HT1080 (cell line): ENCODE data around the gene ULK1. TPM values are rescaled to one million over a fixed set of nuclear protein-coding genes. Genes with fewer than 3 reads are reported as not detected.
A peak's percentile ranks its signal among the peaks of the same experiment; 100 is the strongest.

Experiments
- DNase-seq: peaks from one replicate; pipeline ENCODE4 v3.0.0-alpha.2; 2015; ENCODE audit warnings: low read depth
- polyA plus RNA-seq, 2 experiments: library from polyadenylated mRNA; depleted of rRNA; stranded (reverse); fragments of >200 nt; gene quantifications; 2 replicates each; pipeline ENCODE4 v1.2.3, GENCODE V29; 2015
- total RNA-seq: library from RNA; depleted of rRNA; stranded (reverse); fragments of >200 nt; shearing (Covaris generic); gene quantifications from 2 replicates; pipeline ENCODE4 v1.2.3, GENCODE V29; 2014; rRNA removed

Gene ULK1
- total RNA-seq, result 1.8 and 4.6 TPM in 2 replicates
- polyA plus RNA-seq (2015; cell fraction: cytosol; rRNA removed), result 14.6 and 15.4 TPM in 2 replicates
- polyA plus RNA-seq (2015; cell fraction: nucleus; rRNA removed), result 45.8 and 46.8 TPM in 2 replicates

- DNase-seq, result peak; percentile 72
These were observed at the start of gene ULK1 for GRCh38 chr12:131894313-131894860. TSS of gene ULK1 (plus strand) at chr12:131894622. CDS start at chr12:131895002, 380 bp downstream.

DNA sequence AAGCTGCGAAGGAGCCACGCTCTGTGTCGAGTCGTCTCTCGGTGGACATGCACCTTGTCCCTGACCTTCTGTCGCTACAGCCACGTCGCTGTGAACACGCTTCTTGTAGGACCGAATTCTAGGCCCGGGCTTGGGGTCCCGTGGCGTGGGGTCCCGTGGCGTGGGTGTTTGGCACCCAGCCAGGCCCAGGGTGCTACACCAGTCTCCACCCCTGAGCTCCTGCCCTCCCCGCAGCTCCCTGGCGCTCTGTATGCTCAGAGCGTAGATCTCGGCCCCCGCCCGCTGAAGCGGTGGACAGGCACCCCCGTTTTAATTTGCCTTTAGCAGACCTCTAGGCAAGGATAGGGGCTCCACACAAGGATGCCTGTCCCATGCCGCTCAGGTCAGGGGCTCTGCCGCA is 49.8 kb upstream of the ULK1 start:
- DNase-seq, result no peak

- no peak for DNase-seq
These were observed 49.3 kb upstream of the ULK1 start for GRCh38 chr12:131845121-131845520.

GRCh38 chr12:131847456-131847855 is 47.0 kb upstream of the ULK1 start:
- no peak for DNase-seq

GRCh38 chr12:131848753-131849152 is 45.7 kb upstream of the ULK1 start:
- DNase-seq, result no peak

- DNase-seq, result no peak
These were observed 44.5 kb upstream of the ULK1 start for GRCh38 chr12:131849700-131850553.

DNA sequence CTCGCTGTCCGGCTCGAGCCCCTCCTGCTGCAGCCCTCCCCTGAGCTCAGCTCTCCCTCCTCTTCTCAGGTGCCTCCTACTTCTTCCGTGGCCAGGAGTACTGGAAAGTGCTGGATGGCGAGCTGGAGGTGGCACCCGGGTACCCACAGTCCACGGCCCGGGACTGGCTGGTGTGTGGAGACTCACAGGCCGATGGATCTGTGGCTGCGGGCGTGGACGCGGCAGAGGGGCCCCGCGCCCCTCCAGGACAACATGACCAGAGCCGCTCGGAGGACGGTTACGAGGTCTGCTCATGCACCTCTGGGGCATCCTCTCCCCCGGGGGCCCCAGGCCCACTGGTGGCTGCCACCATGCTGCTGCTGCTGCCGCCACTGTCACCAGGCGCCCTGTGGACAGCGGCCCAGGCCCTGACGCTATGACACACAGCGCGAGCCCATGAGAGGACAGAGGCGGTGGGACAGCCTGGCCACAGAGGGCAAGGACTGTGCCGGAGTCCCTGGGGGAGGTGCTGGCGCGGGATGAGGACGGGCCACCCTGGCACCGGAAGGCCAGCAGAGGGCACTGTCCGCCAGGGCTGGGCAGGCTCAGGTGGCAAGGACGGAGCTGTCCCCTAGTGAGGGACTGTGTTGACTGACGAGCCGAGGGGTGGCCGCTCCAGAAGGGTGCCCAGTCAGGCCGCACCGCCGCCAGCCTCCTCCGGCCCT is 43.4 kb upstream of the ULK1 start:
- DNase-seq, result no peak

- no peak for DNase-seq
These were observed 42.5 kb upstream of the ULK1 start for GRCh38 chr12:131851741-131852550.

- DNase-seq, result peak; percentile 74
These were observed 41.7 kb upstream of the ULK1 start for GRCh38 chr12:131852551-131853299.

GRCh38 chr12:131853832-131854797 is 40.3 kb upstream of the ULK1 start:
- no peak for DNase-seq

GRCh38 chr12:131854861-131855476 is 39.5 kb upstream of the ULK1 start:
- DNase-seq, result no peak

DNA sequence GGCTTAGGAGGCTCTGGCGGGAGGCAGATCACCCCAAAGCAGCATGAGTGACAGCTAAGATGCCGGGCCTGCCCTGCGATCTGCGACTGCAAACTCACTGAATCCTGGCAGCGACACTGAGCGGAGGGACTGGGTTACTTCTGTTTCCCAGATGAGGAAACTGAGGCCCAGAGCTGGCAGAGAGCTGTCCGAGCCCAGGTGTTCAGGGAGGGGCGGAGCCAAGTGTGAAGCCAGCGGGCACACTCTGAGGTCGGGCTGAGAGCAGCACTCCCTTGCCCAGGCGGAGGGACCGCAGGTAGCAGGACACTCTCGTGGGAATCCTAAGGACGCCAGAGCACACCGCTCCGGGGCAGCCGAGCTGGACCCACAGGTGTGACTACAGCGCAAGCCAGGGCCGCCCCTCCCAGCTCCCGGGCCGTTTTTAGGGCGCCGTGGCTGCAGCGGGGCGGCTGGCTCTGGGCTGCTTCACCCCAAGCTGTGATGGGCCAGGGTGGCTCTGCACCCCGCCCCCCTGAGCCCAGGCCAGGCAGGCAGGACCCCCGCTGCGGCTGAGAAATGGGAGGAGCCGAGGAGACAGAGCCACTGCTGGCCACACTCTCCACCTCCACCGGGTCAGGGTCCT is 38.8 kb upstream of the ULK1 start:
- DNase-seq, result no peak

DNA sequence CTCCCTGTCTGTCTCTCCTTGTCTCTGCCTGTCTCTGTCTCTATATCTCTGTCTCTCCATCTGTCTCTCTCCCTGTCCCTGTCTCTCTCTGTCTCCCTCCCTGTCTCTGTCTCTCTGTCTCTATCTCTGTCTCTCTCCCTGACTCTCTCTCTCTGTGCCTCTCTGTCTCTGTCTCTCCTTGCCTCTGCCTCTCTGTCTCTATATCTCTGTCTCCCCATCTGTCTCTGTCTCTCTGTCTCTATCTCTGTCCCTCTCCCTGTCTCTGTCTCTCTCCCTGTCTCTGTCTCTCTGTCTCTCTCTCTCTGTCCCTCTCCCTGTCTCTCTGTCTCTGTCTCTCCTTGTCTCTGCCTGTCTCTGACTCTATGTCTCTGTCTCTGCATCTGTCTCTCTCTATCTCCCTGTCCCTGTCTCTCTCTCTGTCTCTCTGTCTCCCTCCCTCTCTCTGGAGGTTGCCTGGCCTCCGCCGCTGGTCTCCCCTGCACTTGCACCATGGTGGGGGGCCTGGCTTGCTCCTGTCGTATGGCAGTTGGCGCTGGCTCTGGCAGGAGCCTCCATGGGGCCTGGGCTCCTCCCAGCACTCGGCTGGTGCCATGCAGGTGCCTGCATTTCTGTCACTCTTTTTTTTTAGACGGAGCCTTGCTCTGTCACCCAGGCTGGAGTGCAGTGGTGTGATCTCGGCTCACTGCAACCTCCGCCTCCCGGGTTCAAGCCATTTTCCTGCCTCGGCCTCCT is 37.9 kb upstream of the ULK1 start:
- DNase-seq, result no peak

- DNase-seq, result no peak
These were observed 36.2 kb upstream of the ULK1 start for GRCh38 chr12:131857908-131858850.

GRCh38 chr12:131860472-131861260 is 33.8 kb upstream of the ULK1 start:
- no peak for DNase-seq
